ENCODE data around the gene TRAPPC2.

The TRAPPC2 gene

GRCh38 chrX:13775837-13776236 is 41.4 kb upstream of the TRAPPC2 start:
- TF ChIP-seq, protein P1, sequence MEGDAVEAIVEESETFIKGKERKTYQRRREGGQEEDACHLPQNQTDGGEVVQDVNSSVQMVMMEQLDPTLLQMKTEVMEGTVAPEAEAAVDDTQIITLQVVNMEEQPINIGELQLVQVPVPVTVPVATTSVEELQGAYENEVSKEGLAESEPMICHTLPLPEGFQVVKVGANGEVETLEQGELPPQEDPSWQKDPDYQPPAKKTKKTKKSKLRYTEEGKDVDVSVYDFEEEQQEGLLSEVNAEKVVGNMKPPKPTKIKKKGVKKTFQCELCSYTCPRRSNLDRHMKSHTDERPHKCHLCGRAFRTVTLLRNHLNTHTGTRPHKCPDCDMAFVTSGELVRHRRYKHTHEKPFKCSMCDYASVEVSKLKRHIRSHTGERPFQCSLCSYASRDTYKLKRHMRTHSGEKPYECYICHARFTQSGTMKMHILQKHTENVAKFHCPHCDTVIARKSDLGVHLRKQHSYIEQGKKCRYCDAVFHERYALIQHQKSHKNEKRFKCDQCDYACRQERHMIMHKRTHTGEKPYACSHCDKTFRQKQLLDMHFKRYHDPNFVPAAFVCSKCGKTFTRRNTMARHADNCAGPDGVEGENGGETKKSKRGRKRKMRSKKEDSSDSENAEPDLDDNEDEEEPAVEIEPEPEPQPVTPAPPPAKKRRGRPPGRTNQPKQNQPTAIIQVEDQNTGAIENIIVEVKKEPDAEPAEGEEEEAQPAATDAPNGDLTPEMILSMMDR (IDR thresholded peaks at IDR 0.05) = no peak
- Histone ChIP-seq H3K36me3 (ENCODE audit: control insufficient read depth, insufficient read depth, low read length) (no peaks in the 10 kb centered on the region), H3K27ac (no peak overlapping the region)

DNA sequence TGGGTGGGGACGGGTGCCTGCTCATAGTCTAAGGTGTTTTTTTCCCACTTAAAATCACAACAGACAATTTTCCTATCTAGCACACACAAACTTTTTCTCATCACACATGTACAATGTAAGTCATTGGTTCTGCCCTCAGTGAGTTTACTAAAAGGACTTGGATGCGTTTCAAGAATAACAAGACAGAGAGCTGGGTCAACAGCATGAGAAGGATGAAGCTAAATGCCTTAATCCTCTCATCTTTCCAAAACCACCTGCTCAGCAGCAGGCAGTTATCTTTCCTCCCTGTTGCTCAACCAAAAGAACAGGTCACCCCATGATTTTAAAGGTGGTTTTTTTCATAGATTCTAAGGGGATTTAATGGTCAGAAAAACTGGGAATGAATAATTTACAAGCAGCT is 40.3 kb upstream of the TRAPPC2 start:
- Histone ChIP-seq H3K9me3 (ENCODE audit: control insufficient read depth, low read length) (no peaks in the 10 kb centered on the region), H2AFZ (no peak overlapping the region), H3K36me3 (ENCODE audit: control insufficient read depth, insufficient read depth, low read length) (no peaks in the 10 kb centered on the region), H3K27me3 (ENCODE audit: control insufficient read depth, insufficient read depth, low read length) (no peaks in the 10 kb centered on the region), H3K27ac (no peak overlapping the region), H3K79me2 (no peaks in the 10 kb centered on the region), H3K9ac (no peak overlapping the region), H3K4me2 (ENCODE audit: low read length) (no peak overlapping the region), H3K4me3 (ENCODE audit: low read depth, low read length) (no peak overlapping the region), H3K4me1 (no peaks in the 10 kb centered on the region)
- TF ChIP-seq, protein P1 (IDR thresholded peaks at IDR 0.05) = no peak

More at GRCh38 chrX:13775837-13776236, 41.4 kb upstream of the TRAPPC2 start:
- Histone ChIP-seq H3K9ac (no peak overlapping the region), H3K9me3 (ENCODE audit: control insufficient read depth, low read length) (no peaks in the 10 kb centered on the region), H2AFZ (no peak overlapping the region), H3K4me3 (ENCODE audit: low read depth, low read length) (no peak overlapping the region), H3K27me3 (ENCODE audit: control insufficient read depth, insufficient read depth, low read length) (no peaks in the 10 kb centered on the region), H3K4me1 (no peaks in the 10 kb centered on the region), H3K79me2 (no peaks in the 10 kb centered on the region), H3K4me2 (ENCODE audit: low read length) (no peak overlapping the region)

DNA sequence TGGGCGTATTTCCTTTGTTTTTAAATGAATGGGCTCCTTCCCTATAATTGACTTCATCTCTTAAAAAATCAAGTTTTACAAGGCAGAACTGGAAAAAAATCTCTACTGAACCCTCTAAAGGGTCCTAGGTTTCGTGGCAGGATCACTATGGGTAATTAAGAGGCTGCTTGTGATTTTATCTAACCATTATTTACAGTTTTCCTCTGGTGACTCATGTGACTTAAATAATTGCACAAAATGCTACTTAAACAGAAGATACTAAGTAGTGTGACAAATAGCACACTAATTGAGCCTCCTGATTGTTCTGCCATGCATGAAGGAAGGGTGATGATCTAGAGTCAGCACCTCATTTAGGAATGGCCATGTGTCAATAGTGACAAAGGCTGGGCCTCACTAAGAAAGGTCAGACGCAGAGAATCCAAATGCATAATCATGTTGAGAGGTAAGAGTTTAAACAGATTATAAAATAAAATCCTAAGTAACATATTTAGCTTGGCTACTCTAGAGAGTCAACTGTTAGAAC is 35.7 kb upstream of the TRAPPC2 start:
- TF ChIP-seq, protein P1 (IDR thresholded peaks at IDR 0.05) = no peak
- no peak overlapping the region for H3K4me2 ChIP-seq (ENCODE audit: low read length)
- no peak overlapping the region for H3K27ac ChIP-seq
- H3K27me3 ChIP-seq (ENCODE audit: control insufficient read depth, insufficient read depth, low read length) = no peaks in the 10 kb centered on the region
- no peak overlapping the region for H3K9ac ChIP-seq
- no peak overlapping the region for H3K4me3 ChIP-seq (ENCODE audit: low read depth, low read length)
- H3K36me3 ChIP-seq (ENCODE audit: control insufficient read depth, insufficient read depth, low read length) = no peaks in the 10 kb centered on the region
- no peaks in the 10 kb centered on the region for H3K4me1 ChIP-seq
- no peaks in the 10 kb centered on the region for H3K79me2 ChIP-seq
- no peaks in the 10 kb centered on the region for H3K9me3 ChIP-seq (ENCODE audit: control insufficient read depth, low read length)
- H2AFZ ChIP-seq = no peak overlapping the region

GRCh38 chrX:13768939-13769338 is 34.5 kb upstream of the TRAPPC2 start:
- no peak overlapping the region for H2AFZ ChIP-seq
- H3K9me3 ChIP-seq (ENCODE audit: control insufficient read depth, low read length) = no peaks in the 10 kb centered on the region
- H3K4me2 ChIP-seq (ENCODE audit: low read length) = no peak overlapping the region
- H3K9ac ChIP-seq = no peak overlapping the region
- H3K4me3 ChIP-seq (ENCODE audit: low read depth, low read length) = no peak overlapping the region
- H3K27me3 ChIP-seq (ENCODE audit: control insufficient read depth, insufficient read depth, low read length) = no peaks in the 10 kb centered on the region
- TF ChIP-seq, protein P1 (IDR thresholded peaks at IDR 0.05) = no peak
- H3K36me3 ChIP-seq (ENCODE audit: control insufficient read depth, insufficient read depth, low read length) = no peaks in the 10 kb centered on the region
- no peak overlapping the region for H3K27ac ChIP-seq
- H3K79me2 ChIP-seq = no peaks in the 10 kb centered on the region
- H3K4me1 ChIP-seq = no peaks in the 10 kb centered on the region

GRCh38 chrX:13764765-13765164 is 30.3 kb upstream of the TRAPPC2 start:
- Histone ChIP-seq H3K4me3 (ENCODE audit: low read depth, low read length) (no peak overlapping the region), H3K79me2 (no peaks in the 10 kb centered on the region), H2AFZ (no peak overlapping the region), H3K36me3 (ENCODE audit: control insufficient read depth, insufficient read depth, low read length) (no peaks in the 10 kb centered on the region), H3K9me3 (ENCODE audit: control insufficient read depth, low read length) (no peaks in the 10 kb centered on the region), H3K27me3 (ENCODE audit: control insufficient read depth, insufficient read depth, low read length) (no peaks in the 10 kb centered on the region), H3K9ac (no peak overlapping the region), H3K27ac (peak overlapping the region; percentile 4), H3K4me1 (no peaks in the 10 kb centered on the region), H3K4me2 (ENCODE audit: low read length) (no peak overlapping the region)
- TF ChIP-seq, protein P1 (IDR thresholded peaks at IDR 0.05) = no peak

Measured in parathyroid adenoma (tissue), 2 donors.